GM12891 (cell line): Measurements from ENCODE around the gene FXN.

ENCODE experiments used
- POLR2A ChIP-seq: IDR thresholded peaks from 2 replicates; pipeline ENCODE4 v1.6.1; 2011; ENCODE audit warnings: low read depth, low read length, control low read depth
- POLR2AphosphoS5 ChIP-seq: IDR thresholded peaks from 2 replicates; pipeline ENCODE4 v1.6.1; 2011; ENCODE audit warnings: low read depth, low read length, control low read depth

DNA sequence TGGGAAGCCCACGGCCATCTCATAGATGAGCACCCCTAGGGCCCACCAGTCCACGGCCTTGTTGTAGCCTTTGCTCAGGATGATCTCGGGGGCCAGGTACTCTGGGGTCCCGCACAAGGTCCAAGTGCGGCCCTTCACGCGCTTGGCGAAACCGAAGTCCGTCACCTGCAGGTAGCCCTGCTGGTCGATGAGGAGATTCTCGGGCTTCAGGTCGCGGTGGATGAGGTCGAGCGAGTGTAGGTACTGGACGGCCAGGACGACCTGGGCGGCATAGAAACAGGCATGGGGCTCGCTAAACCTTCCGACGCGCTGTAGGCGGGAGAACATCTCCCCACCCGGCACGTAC lies 22.2 kb upstream of the FXN start:
- TF ChIP-seq POLR2A (no peak), POLR2AphosphoS5 (no peak)
